Stimulated activated CD8-positive, alpha-beta memory T cell treated with anti-CD3 and anti-CD28 coated beads, Interleukin-12 subunit alpha, Interleukin-12 subunit beta, amount 100 ng/mL, for 24 hours (primary cell): ENCODE results near the gene FTMT.
"Not testable (repeated sequence)": the region's sequence is repeated elsewhere in the genome, so short reads cannot be mapped to it uniquely, and the experiment has no call there.

ENCODE experiments used
- DNase-seq: peaks from one replicate; pipeline ENCODE4 v3.0.0-alpha.2; 2020; ENCODE audit errors: extremely low read depth

FTMT gene

GRCh38 chr5:121851643-121852574 is at the start of gene FTMT:
Gene FTMT (plus strand): TSS chr5:121851882. CDS start chr5:121851964, 82 bp downstream.
- DNase-seq: no peak

- not testable (repeated sequence) for DNase-seq
These were observed 46.4 kb upstream of the FTMT start for GRCh38 chr5:121805251-121805650.

- no peak for DNase-seq
These were observed 45.8 kb upstream of the FTMT start for GRCh38 chr5:121805911-121806310.

GRCh38 chr5:121816164-121816563 is 35.5 kb upstream of the FTMT start:
- DNase-seq: no peak

- no peak for DNase-seq
These were observed 31.9 kb upstream of the FTMT start for GRCh38 chr5:121819682-121820261.

- no peak for DNase-seq
These were observed 18.1 kb upstream of the FTMT start for GRCh38 chr5:121833617-121834016.

- no peak for DNase-seq
These were observed 17.7 kb upstream of the FTMT start for GRCh38 chr5:121834021-121834420.

- no peak for DNase-seq
These were observed 9.8 kb upstream of the FTMT start for GRCh38 chr5:121841892-121842291.

GRCh38 chr5:121850272-121850671 is 1.4 kb upstream of the FTMT start:
- DNase-seq: no peak

- DNase-seq: no peak
These were observed 2.2 kb downstream of the FTMT start for GRCh38 chr5:121853850-121854249.

- no peak for DNase-seq
These were observed 11.1 kb downstream of the FTMT start for GRCh38 chr5:121862801-121863200.

GRCh38 chr5:121863753-121864285 is 12.1 kb downstream of the FTMT start:
- no peak for DNase-seq

GRCh38 chr5:121867403-121867802 is 15.7 kb downstream of the FTMT start:
- DNase-seq: no peak

- no peak for DNase-seq
These were observed 18.8 kb downstream of the FTMT start for GRCh38 chr5:121870489-121870888.

- no peak for DNase-seq
These were observed 21.2 kb downstream of the FTMT start for GRCh38 chr5:121872856-121873255.

GRCh38 chr5:121873409-121873808 is 21.7 kb downstream of the FTMT start:
- DNase-seq: no peak

GRCh38 chr5:121885630-121886029 is 33.9 kb downstream of the FTMT start:
- no peak for DNase-seq

- DNase-seq: no peak
These were observed 36.0 kb downstream of the FTMT start for GRCh38 chr5:121887727-121888126.

- DNase-seq: no peak
These were observed 38.7 kb downstream of the FTMT start for GRCh38 chr5:121890297-121890858.

GRCh38 chr5:121897341-121897740 is 45.7 kb downstream of the FTMT start:
- DNase-seq: no peak

GRCh38 chr5:121899346-121899745 is 47.7 kb downstream of the FTMT start:
- DNase-seq: no peak
